Stromal cell of bone marrow (primary cell): ENCODE measurements around the gene POLR1A.
A peak's percentile ranks its signal among the peaks of the same experiment; 100 is the strongest.

ENCODE experiments used
- DNase-seq: peaks from one replicate; pipeline ENCODE4 v3.0.0-alpha.2; 2012; ENCODE audit warnings: low read depth

Gene POLR1A

DNA sequence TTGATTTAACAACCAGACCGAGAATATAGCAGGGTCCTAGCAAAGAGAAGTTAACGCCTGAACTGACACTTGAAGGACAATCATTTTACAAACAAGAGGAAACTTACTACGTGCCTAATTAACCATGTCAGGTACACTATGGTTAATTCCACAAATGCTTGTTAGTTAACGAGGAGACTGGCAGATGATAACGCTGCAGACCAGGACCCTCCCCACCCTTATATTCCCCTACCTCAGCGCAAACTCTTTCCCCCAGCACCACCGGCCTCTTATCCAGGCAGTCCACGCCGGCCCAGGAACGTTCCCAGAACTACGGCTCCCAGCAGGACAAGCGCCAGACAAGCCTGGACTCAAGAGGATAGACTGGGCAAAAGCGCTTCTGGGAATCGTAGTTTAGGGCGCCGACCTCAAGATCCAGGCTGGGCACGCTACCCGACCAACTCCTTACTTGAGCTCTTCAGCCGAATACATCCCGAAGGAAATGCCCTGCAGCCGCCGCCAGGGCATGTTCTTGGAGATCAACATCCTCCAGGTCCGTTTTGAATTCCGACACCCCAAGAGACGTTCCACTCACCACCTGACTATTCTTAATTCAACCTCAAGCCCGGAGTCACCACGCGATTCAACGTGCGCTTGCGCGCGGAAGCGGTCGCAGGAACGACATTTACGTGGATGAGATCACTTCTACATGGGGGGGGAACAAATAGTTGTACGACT, at the start of gene POLR1A:
POLR1A (minus strand) TSS at position 635 of the 717 bp plus-strand sequence; CDS start at position 525, 110 bp downstream.
- DNase-seq: peak; percentile 93

DNA sequence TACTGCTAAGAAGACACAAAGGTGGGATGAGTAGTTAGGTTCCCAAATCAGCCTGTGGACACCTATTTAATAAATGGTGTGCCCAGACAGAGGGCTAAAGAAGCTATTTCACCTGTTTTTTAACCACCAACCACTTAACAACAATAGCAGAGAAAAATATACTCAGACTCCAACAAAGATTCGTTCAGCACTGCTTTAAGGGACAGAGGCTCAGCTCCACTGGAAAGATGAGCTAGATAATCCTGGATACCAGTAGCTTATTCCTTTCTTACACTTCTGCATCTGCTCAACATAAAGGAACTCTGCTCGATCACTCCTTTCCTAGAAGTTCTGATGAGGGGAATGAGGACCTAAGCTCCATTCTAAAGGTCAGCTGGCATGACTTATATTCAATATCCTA, 44.8 kb upstream of the POLR1A start:
- no peak for DNase-seq

DNA sequence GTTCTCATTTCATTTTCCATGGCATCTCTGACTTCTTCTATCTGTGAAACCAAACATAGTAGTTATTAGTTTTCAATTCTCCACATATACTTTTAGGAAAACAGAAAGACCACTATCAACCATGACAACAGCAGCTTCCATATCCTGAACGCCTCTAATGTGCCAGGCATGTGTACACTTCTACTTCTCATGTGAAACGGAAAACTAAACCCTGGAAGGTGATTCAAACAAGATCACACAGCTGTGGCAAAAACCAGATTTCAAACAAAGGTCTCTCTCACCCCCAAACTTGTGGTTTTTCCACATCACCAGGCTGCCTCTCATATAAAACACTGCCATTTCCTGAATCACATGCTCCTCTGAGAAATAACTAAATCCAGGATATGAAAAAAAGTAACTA, 42.1 kb upstream of the POLR1A start:
- DNase-seq: no peak

DNA sequence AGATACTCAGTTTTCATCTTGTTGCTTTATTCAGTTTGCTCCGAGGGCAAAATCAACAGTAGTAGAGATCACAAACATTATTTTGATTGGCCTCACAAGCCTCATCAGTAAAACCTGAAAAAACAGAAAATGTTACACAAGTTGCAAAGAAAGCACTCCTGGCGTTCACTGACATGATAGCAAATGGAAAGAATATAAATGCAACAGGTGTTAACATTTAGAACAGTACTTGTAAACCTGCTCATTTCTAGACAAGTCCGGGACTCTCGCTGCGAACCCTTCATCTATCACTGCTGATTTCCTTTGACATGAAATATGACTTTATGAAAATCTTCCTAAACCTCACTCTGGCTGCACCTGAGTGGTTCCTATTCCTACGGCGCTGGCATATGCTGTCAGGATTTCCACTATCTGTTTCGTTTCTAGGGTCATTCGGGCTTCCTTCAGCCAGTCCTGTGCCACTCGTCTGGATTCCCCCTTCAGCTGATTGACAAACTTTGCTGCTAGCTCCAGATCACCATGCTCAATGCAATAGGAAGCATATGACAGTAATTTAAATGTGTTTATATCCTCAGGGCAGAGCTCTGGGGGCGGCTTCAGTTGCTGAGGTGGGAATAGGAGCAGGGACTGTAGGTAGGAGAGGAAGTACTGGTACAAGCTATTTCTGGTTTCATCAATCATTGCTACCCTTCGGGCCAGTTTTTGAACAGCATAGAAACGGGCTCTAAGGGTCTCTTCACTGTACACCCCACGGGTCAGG, 38.4 kb upstream of the POLR1A start:
- no peak for DNase-seq

DNA sequence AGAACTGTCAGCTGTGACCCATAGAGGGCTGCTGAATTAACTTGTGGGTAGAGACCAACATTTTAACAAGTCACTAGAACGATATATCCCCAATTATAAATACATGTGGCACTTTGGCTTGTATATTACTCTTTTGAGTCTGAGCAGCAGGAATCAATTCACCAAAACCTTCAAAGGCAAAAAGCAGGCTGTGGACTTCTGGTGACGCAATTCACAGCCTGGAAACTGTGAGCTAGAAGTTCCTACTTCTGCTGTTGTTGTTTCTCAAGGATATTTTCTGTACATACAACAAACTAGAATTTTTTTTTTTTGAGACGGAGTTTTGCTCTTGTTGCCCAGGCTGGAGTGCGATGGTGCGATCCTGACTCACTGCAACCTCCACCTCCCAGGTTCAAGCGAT, 37.6 kb upstream of the POLR1A start:
- DNase-seq: no peak

DNA sequence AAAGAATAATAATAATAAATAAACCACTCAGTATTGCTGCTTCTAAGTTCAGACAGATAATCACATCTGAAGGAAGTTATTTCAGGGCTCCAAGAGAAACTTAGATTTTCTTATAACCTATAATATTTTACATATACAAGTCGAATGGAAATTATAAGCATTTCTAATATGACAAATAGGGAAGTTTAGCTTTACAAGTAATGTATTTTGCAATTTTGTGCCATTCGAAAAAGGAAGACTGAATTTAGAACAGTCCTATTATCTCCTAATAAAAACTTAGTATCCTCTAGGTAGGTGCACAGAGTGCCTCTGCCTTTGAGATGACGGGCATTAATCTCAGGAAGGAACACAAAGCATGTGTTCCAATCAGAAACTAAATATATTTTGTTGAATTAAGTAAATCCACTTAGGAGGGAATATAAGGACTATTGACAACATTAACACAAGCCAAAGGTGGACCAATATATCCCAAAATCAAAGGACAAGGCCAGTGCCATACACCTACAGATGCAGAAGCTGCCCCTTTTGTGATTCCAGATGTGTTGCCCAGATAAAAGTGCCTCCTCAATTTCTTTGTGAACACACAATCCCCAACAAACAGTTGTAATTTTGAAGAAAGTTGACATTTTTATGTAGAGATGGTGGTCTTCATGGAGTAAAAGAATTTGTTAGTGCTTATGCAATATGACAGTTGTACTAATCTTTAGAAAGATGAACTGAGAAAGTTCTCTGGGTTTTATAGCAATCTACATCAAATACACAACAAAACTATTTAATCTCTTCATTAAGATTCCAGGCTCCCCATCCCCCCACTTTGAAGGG, 37.0 kb upstream of the POLR1A start:
- DNase-seq: no peak

DNA sequence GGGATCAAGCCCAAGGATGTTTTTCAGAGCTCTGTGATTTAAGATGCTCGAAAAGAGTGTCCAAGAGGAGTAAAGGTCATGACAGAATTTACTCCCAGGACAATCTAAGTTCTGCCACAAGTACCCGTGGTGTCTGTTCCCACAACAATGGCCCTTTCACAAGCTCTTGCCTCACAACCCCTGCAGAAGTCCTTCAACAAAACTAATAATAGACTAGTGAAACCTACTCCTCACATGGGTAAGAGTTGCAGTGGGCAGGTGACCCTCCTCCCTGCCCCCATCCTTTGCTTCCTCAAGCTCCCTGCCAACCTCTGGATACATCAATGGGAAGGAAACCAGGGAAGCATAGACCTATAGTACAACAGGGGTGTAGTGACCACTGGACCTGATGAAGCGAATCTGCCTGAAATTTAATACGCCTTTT, 35.3 kb upstream of the POLR1A start:
- DNase-seq: no peak

DNA sequence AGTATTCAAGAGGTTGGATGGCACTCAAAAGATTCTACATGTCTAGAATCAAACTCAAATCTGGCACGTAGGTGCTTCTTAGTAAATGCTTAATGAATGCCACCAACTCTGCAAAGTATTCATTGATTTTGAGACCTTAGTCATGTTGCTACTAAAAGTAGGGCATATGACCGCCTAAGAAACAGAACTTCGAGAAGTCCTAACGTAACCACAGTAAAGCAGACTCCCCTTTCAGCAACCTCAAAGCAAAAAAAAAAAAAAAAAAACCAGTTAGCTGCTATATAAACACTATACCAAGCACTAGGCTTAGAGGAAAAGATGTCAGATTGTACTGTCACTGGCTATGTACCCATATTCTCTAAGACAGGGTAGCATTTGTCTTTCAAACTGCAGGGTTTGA, 34.3 kb upstream of the POLR1A start:
- no peak for DNase-seq

DNA sequence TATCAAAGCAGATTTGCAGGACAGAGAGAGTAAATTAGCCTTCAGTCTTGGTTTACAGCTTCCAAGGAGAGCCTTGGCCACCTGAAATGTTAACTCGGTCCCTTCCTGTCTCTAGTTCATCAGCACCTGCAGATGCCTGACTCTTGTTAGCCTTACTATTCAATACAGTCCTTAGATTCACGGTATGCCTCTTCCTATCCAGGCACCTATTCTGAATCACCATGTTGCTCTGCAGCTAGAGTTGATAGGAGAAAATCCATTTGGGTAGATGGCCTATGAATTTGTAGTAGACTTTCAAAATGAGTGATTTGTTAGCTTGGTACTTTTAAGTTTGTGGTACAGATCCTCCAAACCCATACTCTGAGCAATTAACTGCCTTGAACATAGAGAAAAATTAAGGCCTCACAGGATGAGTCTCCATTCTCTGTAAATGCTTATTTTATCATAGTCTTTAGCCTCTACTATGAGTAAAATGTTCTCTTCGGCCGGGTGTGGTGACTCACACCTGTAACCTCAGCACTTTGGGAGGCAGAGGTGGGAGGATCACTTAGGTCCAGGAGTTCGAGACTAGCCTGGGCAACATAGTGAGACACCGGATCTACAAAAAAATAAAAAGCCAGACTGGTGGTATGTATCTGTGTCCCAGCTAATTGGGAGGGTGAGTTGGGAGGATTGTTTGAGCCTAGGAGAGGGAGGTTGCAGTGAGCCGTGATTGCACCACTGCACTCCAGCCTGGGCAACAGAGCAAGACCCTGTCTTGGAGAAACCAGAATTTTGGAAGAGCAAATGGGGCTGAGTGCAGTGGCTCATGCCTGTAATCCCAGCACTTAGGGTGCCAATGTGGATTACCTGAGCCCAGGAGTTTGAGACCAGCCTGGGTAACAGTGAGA, 33.3 kb upstream of the POLR1A start:
- no peak for DNase-seq

DNA sequence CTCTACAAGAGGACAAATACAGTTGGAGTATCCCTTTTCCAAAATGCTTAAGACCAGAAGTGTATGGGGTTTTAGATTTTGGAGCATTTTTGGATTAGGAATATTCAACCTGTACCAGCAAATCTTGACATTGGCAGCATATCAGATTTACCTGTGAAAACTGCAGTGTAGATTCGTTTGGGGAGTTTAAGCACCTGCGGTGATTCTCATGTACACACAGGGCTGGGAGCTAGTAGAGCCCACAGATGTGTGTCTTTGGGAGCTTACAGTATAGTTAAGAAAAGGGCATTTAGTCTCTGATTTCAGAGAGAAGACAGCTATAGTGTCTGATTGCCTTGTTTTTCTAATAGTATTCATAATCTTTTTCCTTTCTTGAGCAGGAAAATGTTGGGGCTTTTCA, 30.5 kb upstream of the POLR1A start:
- no peak for DNase-seq

DNA sequence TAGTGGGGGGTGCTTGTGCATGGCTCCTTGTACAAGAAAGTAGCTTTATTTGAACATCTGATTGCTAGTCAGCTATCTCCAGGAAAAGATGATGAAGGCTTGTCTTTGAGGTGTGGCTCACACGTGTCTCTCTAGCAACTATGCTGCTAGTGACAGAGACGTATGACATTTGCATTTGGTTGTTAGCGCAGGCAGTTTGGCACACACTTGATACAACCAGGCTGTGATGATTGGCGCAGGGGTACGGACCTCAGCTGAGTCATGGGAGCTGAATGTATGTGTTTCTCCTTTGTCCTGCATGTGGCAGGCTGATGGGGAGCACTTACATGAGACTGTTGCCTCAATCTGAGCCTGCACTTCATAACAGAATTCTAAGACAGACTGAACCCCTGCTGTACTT, 30.0 kb upstream of the POLR1A start:
- no peak for DNase-seq

DNA sequence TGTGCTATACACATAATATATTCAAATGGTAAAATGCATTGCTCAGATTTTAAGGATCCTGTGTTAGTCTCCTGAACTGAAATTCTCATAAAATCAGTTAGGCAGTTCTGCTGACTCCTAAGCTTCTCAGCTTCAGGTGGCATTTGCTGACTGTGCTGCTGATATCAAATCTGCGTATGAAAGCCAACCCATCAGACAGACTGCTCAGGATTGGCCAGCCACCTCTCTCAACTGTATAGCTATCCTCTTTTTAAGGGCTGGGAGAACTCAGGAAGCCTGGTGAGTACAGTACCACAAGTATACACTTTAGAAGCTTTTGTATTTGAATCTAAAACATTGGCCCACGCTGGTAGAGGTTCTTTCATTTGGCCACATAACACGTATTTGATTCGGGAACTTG, 29.0 kb upstream of the POLR1A start:
- DNase-seq: no peak

DNA sequence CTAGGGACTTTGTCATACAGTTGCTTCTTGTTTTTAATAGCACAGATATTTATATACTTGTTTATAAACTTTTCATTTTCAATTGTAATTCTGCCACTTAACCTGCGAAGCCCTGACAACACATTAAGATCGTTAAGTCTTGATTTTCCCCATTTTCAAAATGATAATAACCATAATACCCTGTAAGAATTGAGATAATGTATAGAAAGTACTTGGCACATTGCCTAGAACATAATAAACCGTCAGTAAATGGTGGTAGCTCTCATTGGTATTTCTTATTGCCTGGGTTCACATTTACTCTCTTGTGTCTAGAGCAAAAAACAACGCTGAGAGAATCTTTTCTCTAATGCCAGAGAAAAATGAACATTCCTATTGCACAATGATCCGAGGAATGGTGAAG, 19.0 kb upstream of the POLR1A start:
- no peak for DNase-seq

DNA sequence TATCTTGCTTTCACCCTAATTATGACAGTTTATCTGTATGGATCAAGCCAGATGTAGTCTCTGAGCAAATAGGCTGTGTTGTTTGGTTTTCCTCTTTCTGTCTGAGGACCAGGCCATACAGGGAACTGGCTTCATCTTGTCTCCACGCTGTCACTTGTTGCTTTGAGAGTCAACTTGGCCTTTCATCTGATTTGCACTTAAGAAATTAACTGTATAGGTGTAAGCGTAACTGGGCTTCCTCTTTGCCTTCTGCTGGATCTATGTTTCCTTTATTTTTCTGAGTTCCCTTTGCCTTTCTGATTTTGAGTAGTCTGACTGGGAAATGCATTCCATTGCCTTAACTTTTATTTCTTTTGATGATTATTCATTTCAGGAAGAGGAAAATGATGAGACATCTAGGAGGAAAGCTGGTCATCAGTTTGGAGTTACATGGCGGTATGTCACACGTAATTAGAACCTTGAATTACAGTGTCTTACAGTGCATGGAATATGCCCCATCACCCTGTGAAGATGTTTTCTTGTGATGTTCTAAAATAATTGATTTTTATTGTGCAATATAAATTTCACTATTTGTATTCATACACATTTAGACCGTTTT, 17.7 kb upstream of the POLR1A start:
- no peak for DNase-seq

DNA sequence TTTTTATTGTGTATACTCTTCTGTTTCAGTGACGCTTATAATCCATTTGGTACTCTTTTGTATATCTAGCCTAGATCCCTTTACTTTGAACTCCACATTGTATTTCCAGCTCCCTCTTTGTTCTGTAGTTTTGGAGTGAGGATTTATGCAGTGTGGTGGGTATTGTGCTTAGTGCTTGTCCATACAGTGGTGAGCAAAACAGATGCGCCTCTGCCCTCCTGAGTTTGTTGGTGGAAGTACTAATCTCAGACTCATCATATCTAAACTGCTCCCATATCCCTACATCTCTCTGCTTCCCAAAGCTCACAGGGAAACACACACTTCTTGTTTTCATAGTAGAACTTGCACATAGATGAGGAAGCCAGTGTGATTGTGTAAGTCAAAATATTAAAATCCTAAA, 12.4 kb upstream of the POLR1A start:
- no peak for DNase-seq

DNA sequence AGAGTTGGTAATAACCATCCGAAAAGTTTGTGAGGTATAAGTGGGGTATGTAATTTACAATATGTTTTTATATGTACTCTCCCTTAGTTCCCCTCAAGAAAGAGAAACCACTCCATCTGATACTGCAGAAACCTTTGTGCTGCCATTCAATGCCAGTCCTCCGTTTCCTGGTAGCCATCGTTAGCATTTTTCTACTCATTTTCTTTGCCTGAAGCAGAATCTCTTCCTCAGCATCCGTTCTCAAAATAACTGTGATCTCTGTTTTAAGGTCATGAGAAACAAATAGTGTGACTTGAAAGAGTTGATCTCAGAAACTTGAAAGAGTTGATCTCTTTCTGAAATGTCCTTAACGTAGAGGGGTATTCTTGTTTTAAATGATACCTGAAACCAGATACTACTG, 1.3 kb upstream of the POLR1A start:
- DNase-seq: no peak

DNA sequence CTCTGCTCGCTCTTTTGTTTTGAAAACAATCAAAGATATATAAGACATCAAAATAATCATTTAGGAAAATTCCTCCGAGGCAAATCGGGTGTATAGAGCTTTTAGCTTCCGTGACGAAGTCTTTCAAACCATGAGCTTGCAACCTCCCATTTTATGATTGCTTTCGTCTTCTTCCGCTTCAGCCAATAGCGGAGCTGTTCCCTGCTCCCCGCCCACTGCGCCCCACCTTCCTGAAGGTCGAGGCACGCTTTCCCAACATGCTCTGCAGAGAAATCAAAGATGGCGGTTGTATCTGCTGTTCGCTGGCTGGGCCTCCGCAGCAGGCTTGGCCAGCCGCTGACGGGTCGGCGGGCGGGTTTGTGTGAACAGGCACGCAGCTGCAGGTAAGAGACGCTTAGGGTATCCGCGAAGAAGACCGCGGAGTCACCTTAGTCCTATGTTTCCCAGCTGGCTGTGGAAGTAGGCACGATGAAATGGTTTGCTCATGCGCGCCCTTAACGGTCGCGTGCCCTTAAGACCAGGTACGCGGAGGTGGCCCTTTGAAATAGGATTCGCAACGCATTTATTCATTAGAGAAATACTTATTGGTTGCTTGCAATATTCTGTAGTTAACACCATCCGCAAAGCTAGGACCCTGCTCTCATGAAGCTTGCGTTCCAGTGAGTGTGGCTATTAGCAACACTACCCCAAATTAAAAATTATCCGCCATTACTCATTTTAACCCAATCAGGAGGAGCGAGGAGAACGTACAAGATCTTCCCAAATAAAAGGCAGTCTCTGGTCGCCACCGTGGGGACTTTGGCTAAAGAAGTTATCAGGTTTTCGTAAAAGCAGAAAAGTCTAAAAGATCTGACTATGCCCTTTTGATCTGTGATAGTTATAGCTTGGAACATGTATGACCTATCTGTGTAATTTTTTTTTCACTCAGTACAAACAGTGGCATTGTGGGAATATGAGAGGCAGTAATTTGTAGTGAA, 571 bp upstream of the POLR1A start, which contains the start of gene PTCD3:
PTCD3 (plus strand) TSS at position 267 of the 977 bp plus-strand sequence; CDS start at position 280, 13 bp downstream.
- peak; percentile 94 for DNase-seq

DNA sequence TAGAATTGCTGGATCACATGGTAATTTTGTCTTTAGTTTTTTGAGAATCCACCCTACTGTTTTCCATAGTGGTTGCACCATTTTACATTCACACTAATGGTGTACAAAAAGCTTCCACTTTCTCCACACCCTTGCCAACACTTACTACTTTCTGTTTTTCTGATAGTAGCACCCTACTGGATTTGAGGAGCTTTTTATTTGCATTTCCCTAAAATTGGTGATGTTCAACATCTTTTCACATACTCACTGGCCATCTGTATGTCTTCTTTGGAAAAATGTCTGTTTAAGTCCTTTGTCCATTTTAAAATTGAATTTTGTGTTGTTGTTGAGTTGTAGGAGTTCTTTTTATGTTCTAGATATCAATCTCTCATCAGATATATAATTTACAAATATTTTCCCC, 3.5 kb downstream of the POLR1A start:
- DNase-seq: no peak

DNA sequence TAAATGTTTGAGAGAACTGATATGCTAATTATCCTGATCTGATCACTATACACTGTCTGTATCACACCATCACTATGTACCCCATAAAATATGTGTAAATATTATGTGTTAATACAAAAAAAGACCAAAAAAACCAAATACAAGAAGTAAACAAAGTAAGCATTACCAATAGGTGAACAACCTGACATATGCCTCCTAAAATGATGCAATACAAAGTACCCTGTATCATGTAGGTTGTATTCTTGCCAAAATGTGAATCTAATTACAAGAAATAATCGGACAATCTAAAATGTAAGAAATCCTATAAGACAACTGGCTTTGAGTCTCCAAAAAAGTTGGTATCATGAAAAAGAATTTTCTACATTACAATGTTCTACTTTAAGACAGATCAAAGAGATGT, 7.8 kb downstream of the POLR1A start:
- DNase-seq: no peak
